Activated CD8-positive, alpha-beta memory T cell treated with anti-CD3 and anti-CD28 coated beads, Interleukin-2, amount 10 ng/mL, durations not matched to agents 7 days and 5 days (primary cell): ENCODE data around the gene ADAMTS20. TPM values are rescaled to one million over a fixed set of nuclear protein-coding genes. Genes with fewer than 3 reads are reported as not detected.

Experiments used
- ATAC-seq: fragments of 150-1000 bp; cut with Tn5 transposase; one replicate; pipeline ENCODE4 v1.10.0; 2021; ENCODE audit warnings: moderate library complexity
- CTCF ChIA-PET: fragments of 350-600 bp; sonication (Branson Sonifier 250); formaldehyde crosslinking; loops from one replicate; lab custom pipeline; 2021; ENCODE audit warnings: antibody characterized with exemption; lab: Charles Lee
- DNase-seq: peaks from one replicate; pipeline ENCODE4 v3.0.0-alpha.2; 2020
- H3K27ac Mint-ChIP-seq: one replicate; pipeline ENCODE4 v1.8.0; 2021; ENCODE audit warnings: mild to moderate bottlenecking, mixed read lengths
- H3K27me3 Mint-ChIP-seq: one replicate; pipeline ENCODE4 v1.8.0; 2021; ENCODE audit warnings: mixed read lengths
- H3K36me3 Mint-ChIP-seq: one replicate; pipeline ENCODE4 v1.8.0; 2021; ENCODE audit warnings: mild to moderate bottlenecking, mixed read lengths
- H3K4me1 Mint-ChIP-seq: one replicate; pipeline ENCODE4 v1.8.0; 2021; ENCODE audit warnings: mixed read lengths
- H3K4me3 Mint-ChIP-seq: one replicate; pipeline ENCODE4 v1.8.0; 2021; ENCODE audit warnings: mild to moderate bottlenecking, moderate library complexity, mixed read lengths
- H3K9me3 Mint-ChIP-seq: one replicate; pipeline ENCODE4 v1.8.0; 2022; ENCODE audit warnings: low read depth, mixed read lengths
- total RNA-seq, 2 experiments: library from RNA; stranded (reverse); gene quantifications; one replicate each; pipeline ENCODE4 v1.2.3, GENCODE V29; 2021

ADAMTS20 gene
- total RNA-seq, 2 experiments from 2014 or later: not detected

DNA sequence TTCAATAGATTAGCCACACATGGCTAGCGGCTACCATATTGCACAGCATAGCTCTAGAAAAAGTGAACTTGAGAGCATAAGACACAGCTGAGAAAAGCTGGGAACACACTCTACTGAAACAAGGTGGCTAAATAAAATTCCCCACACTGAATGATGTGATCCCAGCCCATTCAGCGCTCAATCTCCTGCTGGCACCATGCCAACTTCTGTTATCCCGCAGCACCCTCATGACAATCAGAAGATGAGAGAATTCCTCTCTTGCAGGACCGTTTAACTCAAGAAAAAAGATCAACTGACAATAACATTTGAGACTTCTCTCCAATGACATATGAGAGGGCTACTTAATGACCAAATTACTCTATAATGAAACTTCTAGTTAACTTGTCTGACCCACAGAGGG, 115.4 kb downstream of the ADAMTS20 start:
- no peak for DNase-seq
- H3K4me3 Mint-ChIP-seq: no peak overlapping the region
- ATAC-seq: no peak
- no peaks in the 10 kb centered on the region for H3K36me3 Mint-ChIP-seq
- H3K9me3 Mint-ChIP-seq: no peaks in the 10 kb centered on the region
- H3K27ac Mint-ChIP-seq: no peak overlapping the region
- peaks cover 2% of the 10 kb centered on the region for H3K27me3 Mint-ChIP-seq
- CTCF ChIA-PET: no interaction called here
- H3K4me1 Mint-ChIP-seq: no peaks in the 10 kb centered on the region

- Mint-ChIP-seq H3K27me3 (peaks cover 2% of the 10 kb centered on the region), H3K36me3 (no peaks in the 10 kb centered on the region), H3K4me1 (no peaks in the 10 kb centered on the region), H3K4me3 (no peak overlapping the region), H3K27ac (no peak overlapping the region), H3K9me3 (no peaks in the 10 kb centered on the region)
- ATAC-seq: no peak
- CTCF ChIA-PET: no interaction called here
- DNase-seq: no peak
Measured at GRCh38 chr12:43434614-43435013, 117.4 kb downstream of the ADAMTS20 start.

GRCh38 chr12:43428088-43428600, 123.9 kb downstream of the ADAMTS20 start:
- CTCF ChIA-PET: no interaction called here
- no peaks in the 10 kb centered on the region for H3K4me1 Mint-ChIP-seq
- no peak overlapping the region for H3K4me3 Mint-ChIP-seq
- no peaks in the 10 kb centered on the region for H3K27me3 Mint-ChIP-seq
- no peaks in the 10 kb centered on the region for H3K36me3 Mint-ChIP-seq
- no peaks in the 10 kb centered on the region for H3K9me3 Mint-ChIP-seq
- no peak for DNase-seq
- no peak for ATAC-seq
- no peak overlapping the region for H3K27ac Mint-ChIP-seq

DNA sequence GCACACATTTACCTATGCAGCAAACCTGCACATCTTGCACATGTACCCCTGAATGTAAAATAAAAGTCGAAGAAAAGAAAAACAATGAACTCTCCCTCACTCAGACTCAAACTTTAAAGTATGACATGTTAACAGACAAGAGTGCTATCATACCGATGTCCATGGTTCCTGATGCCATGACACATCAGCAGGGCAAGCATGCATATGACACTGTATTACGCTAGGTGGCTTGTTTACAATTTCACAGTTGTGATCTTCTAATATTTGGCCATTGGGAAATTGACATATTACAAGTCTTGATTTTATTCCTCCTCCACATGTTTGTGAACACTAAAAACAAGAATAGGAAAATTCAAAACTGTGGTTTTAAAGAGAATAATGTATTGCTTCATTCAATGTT, 126.6 kb downstream of the ADAMTS20 start:
- Mint-ChIP-seq H3K36me3 (no peaks in the 10 kb centered on the region), H3K9me3 (no peaks in the 10 kb centered on the region), H3K27me3 (no peaks in the 10 kb centered on the region), H3K4me1 (no peaks in the 10 kb centered on the region), H3K27ac (no peak overlapping the region), H3K4me3 (no peak overlapping the region)
- ATAC-seq: no peak
- CTCF ChIA-PET: no interaction called here
- no peak for DNase-seq

DNA sequence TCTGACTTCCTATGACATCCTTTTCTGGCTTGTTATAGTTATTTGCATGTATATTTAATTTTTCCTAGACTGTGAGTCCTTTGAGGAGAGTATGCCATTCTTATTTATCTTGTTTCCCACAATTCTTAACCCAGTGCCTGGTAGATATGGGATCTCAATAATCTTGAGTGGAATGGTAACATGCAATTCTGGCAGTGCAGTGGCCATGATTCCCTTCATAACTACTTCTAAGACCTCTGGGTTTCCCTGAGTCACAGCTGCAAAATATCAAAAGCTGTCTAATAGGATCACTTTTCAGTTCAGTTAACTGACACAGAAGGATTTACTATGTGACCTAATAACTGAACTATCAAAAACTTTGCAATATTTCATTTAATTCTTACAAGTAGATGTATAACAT, 135.0 kb downstream of the ADAMTS20 start:
- Mint-ChIP-seq H3K27ac (no peak overlapping the region), H3K4me1 (no peaks in the 10 kb centered on the region), H3K36me3 (no peaks in the 10 kb centered on the region), H3K4me3 (no peak overlapping the region), H3K9me3 (no peaks in the 10 kb centered on the region), H3K27me3 (no peaks in the 10 kb centered on the region)
- CTCF ChIA-PET: no interaction called here
- DNase-seq: no peak
- ATAC-seq: no peak

GRCh38 chr12:43407816-43408645, 144.0 kb downstream of the ADAMTS20 start:
- no peak overlapping the region for H3K4me3 Mint-ChIP-seq
- CTCF ChIA-PET: no interaction called here
- no peak for ATAC-seq
- no peaks in the 10 kb centered on the region for H3K36me3 Mint-ChIP-seq
- H3K27ac Mint-ChIP-seq: no peak overlapping the region
- no peaks in the 10 kb centered on the region for H3K27me3 Mint-ChIP-seq
- H3K9me3 Mint-ChIP-seq: no peaks in the 10 kb centered on the region
- no peak for DNase-seq
- H3K4me1 Mint-ChIP-seq: no peaks in the 10 kb centered on the region

GRCh38 chr12:43406801-43407200, 145.2 kb downstream of the ADAMTS20 start:
- Mint-ChIP-seq H3K9me3 (no peaks in the 10 kb centered on the region), H3K27ac (no peak overlapping the region), H3K36me3 (no peaks in the 10 kb centered on the region), H3K4me3 (no peak overlapping the region), H3K4me1 (no peaks in the 10 kb centered on the region), H3K27me3 (no peaks in the 10 kb centered on the region)
- no peak for DNase-seq
- ATAC-seq: no peak
- CTCF ChIA-PET: no interaction called here

DNA sequence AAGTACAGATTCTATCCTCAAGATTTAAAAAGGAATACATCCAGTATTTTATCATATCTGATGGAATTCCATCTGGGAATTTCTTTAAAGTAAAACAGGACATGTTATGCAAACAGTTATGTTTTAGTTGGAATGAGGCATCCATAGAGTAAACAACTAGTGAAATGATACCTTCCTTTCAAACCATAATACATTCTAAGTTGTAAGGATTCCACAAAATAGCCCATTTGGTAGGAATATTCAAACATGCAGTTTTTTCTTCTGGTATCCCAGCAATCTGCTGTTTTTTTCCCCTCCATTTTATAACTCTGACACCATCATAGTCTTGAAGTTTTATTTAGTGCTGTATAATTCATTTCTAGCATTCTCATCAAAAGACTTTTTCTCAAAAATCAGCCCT, 149.6 kb downstream of the ADAMTS20 start:
- no peaks in the 10 kb centered on the region for H3K9me3 Mint-ChIP-seq
- no peaks in the 10 kb centered on the region for H3K36me3 Mint-ChIP-seq
- CTCF ChIA-PET: no interaction called here
- no peak for DNase-seq
- no peak for ATAC-seq
- no peak overlapping the region for H3K27ac Mint-ChIP-seq
- H3K4me1 Mint-ChIP-seq: no peaks in the 10 kb centered on the region
- no peak overlapping the region for H3K4me3 Mint-ChIP-seq
- H3K27me3 Mint-ChIP-seq: no peaks in the 10 kb centered on the region

DNA sequence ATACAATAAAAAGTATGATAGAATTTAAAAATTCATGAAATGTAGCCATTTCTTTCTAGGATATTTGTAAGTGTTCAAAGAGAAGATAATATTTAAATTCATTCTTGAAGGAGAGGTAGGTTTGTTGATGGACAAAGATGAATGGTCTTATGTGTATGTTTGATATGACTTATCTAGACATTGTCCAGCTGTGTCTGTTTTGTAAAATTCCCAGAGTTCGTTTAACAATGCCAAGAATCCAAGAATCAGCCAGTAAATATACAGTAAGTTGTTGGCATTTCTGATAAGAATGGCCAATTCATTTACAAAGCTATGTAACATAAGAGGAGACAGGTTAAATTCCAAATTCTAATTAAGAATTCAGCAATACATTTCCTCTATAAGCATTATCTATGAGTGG, 150.9 kb downstream of the ADAMTS20 start:
- Mint-ChIP-seq H3K27ac (no peak overlapping the region), H3K9me3 (no peaks in the 10 kb centered on the region), H3K27me3 (no peaks in the 10 kb centered on the region), H3K4me1 (no peaks in the 10 kb centered on the region), H3K4me3 (no peak overlapping the region), H3K36me3 (no peaks in the 10 kb centered on the region)
- DNase-seq (no peak), ATAC-seq (no peak)
- CTCF ChIA-PET: no interaction called here

DNA sequence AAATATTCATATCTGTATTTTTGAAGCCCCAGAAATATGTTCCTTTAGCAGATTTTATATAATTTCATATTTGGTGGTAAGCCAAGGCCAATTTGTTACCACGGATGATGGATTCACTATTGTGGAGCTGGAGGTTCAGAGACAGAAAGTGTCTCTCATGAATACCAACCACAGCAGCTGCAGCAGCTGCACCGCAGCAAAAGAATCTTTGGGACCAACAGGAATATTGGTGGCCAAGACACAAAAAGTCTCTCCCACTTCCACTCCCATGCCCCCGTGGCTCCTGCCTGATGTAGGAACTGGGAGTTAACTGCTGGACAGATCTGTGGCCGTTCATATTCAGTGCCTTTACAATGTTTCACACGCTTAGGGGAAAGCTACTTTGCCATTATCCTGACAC, 155.3 kb downstream of the ADAMTS20 start:
- no peaks in the 10 kb centered on the region for H3K9me3 Mint-ChIP-seq
- no peak for DNase-seq
- CTCF ChIA-PET: no interaction called here
- no peaks in the 10 kb centered on the region for H3K4me1 Mint-ChIP-seq
- H3K27ac Mint-ChIP-seq: no peak overlapping the region
- no peaks in the 10 kb centered on the region for H3K27me3 Mint-ChIP-seq
- no peak overlapping the region for H3K4me3 Mint-ChIP-seq
- no peaks in the 10 kb centered on the region for H3K36me3 Mint-ChIP-seq
- ATAC-seq: no peak

- Mint-ChIP-seq H3K27me3 (no peaks in the 10 kb centered on the region), H3K9me3 (no peaks in the 10 kb centered on the region), H3K36me3 (no peaks in the 10 kb centered on the region), H3K4me1 (no peaks in the 10 kb centered on the region), H3K4me3 (no peak overlapping the region), H3K27ac (no peak overlapping the region)
- no peak for ATAC-seq
- DNase-seq: no peak
- CTCF ChIA-PET: no interaction called here
Measured at GRCh38 chr12:43392116-43392515, 159.9 kb downstream of the ADAMTS20 start.

DNA sequence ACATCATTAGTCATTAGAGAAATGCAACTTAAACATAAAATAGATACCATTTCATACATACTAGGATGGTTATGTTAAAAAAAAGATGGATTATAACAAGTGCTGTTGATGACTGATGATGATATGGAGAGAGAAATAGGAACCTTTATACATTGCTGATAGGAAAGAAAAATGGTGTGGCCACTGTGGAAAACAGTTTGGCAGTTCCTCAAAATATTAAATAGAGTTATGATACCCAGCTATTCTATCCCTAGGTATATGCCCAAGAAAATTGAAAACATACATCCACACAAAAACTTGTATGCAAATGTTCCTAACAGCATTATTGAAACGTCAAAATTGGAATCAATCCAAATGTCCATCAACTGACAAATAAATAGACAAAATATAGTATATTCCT, 170.1 kb downstream of the ADAMTS20 start:
- CTCF ChIA-PET: no interaction called here
- Mint-ChIP-seq H3K4me3 (no peak overlapping the region), H3K27ac (no peak overlapping the region), H3K4me1 (no peaks in the 10 kb centered on the region), H3K27me3 (no peaks in the 10 kb centered on the region), H3K36me3 (no peaks in the 10 kb centered on the region), H3K9me3 (peaks cover 11% of the 10 kb centered on the region)
- ATAC-seq (no peak), DNase-seq (no peak)

DNA sequence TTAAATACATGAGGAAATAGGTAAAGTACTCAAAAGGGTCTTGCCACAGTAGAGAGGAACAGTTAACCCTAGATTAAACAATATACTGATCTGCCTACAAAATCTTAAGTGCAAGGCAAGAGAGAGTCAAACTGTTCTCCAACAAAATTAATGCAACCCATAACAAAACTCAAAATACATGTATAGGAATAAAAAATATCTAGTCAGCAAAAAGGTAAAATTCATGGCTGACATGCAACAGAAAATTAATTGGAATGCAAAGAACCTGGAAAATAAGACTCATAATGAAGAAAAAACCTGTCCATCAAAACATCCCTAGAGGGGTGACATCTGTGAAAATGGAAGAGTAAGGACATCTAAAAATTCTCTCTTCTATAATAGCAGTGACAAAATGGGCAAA, 173.6 kb downstream of the ADAMTS20 start:
- Mint-ChIP-seq H3K4me1 (no peaks in the 10 kb centered on the region), H3K9me3 (peaks cover 11% of the 10 kb centered on the region), H3K4me3 (no peak overlapping the region), H3K27ac (no peak overlapping the region), H3K27me3 (no peaks in the 10 kb centered on the region), H3K36me3 (no peaks in the 10 kb centered on the region)
- DNase-seq: no peak
- no peak for ATAC-seq
- CTCF ChIA-PET: no interaction called here

DNA sequence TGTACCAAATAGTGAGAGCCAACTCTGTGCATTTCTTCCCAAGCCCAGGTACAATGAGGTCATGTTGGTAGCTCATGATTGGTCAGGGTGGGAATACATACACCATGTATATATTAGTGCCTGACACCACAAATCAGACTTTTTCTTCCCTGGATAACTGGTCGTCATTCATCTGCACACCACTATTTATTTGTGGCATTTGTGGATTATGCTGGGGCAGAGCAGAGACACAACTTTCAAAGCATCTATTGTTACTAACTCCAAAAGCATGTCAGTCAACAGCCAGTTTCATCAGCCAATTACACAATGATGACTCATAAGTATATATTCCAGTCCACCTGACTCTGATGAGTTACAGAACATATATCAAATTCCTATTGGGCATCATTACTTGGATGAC, 181.7 kb downstream of the ADAMTS20 start:
- H3K4me3 Mint-ChIP-seq: no peak overlapping the region
- ATAC-seq: no peak

More for the DNA sequence above, 181.7 kb downstream of the ADAMTS20 start:
- DNase-seq: no peak
- Mint-ChIP-seq H3K27me3 (no peaks in the 10 kb centered on the region), H3K36me3 (no peaks in the 10 kb centered on the region), H3K9me3 (no peaks in the 10 kb centered on the region), H3K4me1 (no peaks in the 10 kb centered on the region), H3K27ac (no peak overlapping the region)
- CTCF ChIA-PET: no interaction called here
